PC-3 (cell line): ENCODE data around the gene GTF2A2.

Experiments used
- CTCF ChIP-seq: fragments of 300-600 bp; sonication (generic); conservative IDR thresholded peaks from 2 replicates; pipeline ENCODE4 v1.5.1; 2017; ENCODE audit warnings: antibody characterized with exemption, low read depth, mild to moderate bottlenecking, low read length
- EZH2 ChIP-seq: fragments of 300-600 bp; sonication (generic); IDR thresholded peaks from one replicate; pipeline ENCODE4 v1.6.1; 2017; ENCODE audit warnings: antibody characterized with exemption, mild to moderate bottlenecking, low read length; ENCODE audit not compliant: unreplicated experiment

GRCh38 chr15:59689626-59690236 is 32.4 kb upstream of the GTF2A2 start:
- no peak for TF ChIP-seq CTCF
- no peak for TF ChIP-seq EZH2
